ENCODE results near the gene JAG2. TPM values are rescaled to one million over a fixed set of nuclear protein-coding genes. Genes with fewer than 3 reads are reported as not detected.

Gene JAG2
- total RNA-seq, 2 experiments from 2014 or later: 0.66 to 1.3 TPM

DNA sequence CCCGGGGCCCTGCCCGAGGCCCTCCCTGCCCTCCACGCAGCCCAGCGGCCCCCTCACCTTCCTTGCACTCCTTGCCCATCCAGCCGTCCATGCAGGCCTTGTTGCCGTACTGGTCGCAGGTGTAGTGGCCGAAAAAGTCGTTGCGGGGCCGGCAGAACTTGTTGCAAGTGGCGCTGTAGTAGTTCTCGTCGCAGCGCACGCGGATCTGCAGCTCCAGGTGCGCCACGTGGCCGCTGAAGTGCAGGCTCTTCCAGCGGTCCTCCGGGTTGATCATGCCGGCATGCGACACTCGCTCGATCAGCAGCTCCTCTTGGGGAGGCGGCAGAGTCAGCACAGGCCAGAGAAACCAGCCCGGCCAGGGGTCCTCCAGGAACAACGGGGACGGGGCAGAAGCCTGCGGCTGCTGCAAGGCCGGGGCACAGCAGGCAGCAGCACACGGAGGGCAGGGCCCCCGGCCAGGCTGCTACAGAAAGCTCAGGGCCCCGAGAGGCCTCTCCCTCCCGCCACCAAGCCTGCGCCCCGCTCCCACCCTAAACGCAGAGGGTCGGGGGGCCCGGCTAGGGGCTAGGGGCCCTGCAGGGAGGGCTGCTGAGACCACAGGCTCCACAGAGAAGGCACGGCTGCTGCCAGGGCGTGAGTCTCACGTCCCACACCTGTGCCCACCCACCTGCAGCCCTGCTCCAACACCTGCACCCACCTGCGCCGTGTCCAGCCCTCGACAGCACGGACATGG, 12.7 kb downstream of the JAG2 start:
- CTCF ChIA-PET: no interaction called here
- H3K4me3 ChIP-seq (ENCODE audit: low read length): no peak overlapping the region
- Mint-ChIP-seq H3K27ac (no peak overlapping the region), H3K4me3 (no peak overlapping the region), H3K36me3 (ENCODE audit: low read depth) (no peaks in the 10 kb centered on the region), H3K9me3 (no peaks in the 10 kb centered on the region), H3K27me3 (no peaks in the 10 kb centered on the region), H3K4me1 (ENCODE audit: low read depth) (no peaks in the 10 kb centered on the region)
- TF ChIP-seq, protein P1, sequence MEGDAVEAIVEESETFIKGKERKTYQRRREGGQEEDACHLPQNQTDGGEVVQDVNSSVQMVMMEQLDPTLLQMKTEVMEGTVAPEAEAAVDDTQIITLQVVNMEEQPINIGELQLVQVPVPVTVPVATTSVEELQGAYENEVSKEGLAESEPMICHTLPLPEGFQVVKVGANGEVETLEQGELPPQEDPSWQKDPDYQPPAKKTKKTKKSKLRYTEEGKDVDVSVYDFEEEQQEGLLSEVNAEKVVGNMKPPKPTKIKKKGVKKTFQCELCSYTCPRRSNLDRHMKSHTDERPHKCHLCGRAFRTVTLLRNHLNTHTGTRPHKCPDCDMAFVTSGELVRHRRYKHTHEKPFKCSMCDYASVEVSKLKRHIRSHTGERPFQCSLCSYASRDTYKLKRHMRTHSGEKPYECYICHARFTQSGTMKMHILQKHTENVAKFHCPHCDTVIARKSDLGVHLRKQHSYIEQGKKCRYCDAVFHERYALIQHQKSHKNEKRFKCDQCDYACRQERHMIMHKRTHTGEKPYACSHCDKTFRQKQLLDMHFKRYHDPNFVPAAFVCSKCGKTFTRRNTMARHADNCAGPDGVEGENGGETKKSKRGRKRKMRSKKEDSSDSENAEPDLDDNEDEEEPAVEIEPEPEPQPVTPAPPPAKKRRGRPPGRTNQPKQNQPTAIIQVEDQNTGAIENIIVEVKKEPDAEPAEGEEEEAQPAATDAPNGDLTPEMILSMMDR (IDR thresholded peaks at IDR 0.05): no peak
- intact Hi-C loops (cut with DNase I, micrococcal nuclease): no loop called here
- H3K9me3 ChIP-seq (ENCODE audit: control insufficient read depth in 1 of 2, insufficient read depth in 1 of 2, low read length in 2 of 2): no peaks in the 10 kb centered on the region
- no peaks in the 10 kb centered on the region for H3K27me3 ChIP-seq (ENCODE audit: control insufficient read depth in 1 of 2, insufficient read depth in 2 of 2, low read length in 2 of 2)
- DNase-seq (no peak), ATAC-seq (ENCODE audit: poor library complexity) (no peak)
- POLR2A ChIA-PET: no interaction called here
- no peaks in the 10 kb centered on the region for H3K4me1 ChIP-seq (ENCODE audit: insufficient read depth, low read length)
- no peak overlapping the region for H3K27ac ChIP-seq (ENCODE audit: low read depth in 1 of 2, low read length in 2 of 2)
- H3K36me3 ChIP-seq (ENCODE audit: insufficient read depth, low read length): no peaks in the 10 kb centered on the region

DNA sequence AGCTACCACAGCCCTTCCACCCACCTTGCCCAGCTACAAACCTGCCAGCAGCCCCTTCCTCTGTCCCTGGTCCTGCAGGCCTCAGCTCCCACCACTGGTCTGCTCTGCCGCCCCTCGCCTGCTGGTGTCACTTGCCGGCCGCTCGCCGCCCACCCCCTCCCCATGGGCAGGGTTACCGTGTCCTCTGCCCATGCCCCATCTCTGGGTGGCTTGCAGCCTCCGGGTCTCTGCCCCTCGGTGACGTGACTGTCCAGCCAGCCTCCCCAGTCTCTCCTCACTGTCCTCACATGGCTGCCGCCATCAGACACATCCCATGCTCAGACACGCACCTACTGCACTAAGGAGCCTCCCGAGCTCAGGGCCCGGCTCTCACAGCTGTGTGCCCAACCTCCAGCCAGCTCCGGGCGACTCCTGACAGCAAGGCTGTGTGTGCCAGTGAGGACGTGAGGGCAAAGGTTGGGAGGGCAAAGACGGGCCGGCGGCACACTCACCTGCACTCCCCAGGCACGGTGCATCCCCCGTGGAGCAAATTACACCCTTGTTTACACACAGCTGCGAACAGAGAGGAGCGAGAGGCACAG, 13.4 kb downstream of the JAG2 start:
- intact Hi-C loops (cut with DNase I, micrococcal nuclease): no loop called here
- Histone ChIP-seq H3K27me3 (ENCODE audit: control insufficient read depth in 1 of 2, insufficient read depth in 2 of 2, low read length in 2 of 2) (no peaks in the 10 kb centered on the region), H3K27ac (ENCODE audit: low read depth in 1 of 2, low read length in 2 of 2) (no peak overlapping the region), H3K36me3 (ENCODE audit: insufficient read depth, low read length) (no peaks in the 10 kb centered on the region), H3K4me1 (ENCODE audit: insufficient read depth, low read length) (no peaks in the 10 kb centered on the region), H3K9me3 (ENCODE audit: control insufficient read depth in 1 of 2, insufficient read depth in 1 of 2, low read length in 2 of 2) (no peaks in the 10 kb centered on the region), H3K4me3 (ENCODE audit: low read length) (no peak overlapping the region)
- H3K9me3 Mint-ChIP-seq: no peaks in the 10 kb centered on the region
- POLR2A ChIA-PET: no interaction called here
- CTCF ChIA-PET: no interaction called here
- TF ChIP-seq, protein P1 (IDR thresholded peaks at IDR 0.05): no peak
- H3K36me3 Mint-ChIP-seq (ENCODE audit: low read depth): no peaks in the 10 kb centered on the region
- no peak overlapping the region for H3K27ac Mint-ChIP-seq
- H3K27me3 Mint-ChIP-seq: no peaks in the 10 kb centered on the region
- DNase-seq (no peak), ATAC-seq (ENCODE audit: poor library complexity) (no peak)
- H3K4me1 Mint-ChIP-seq (ENCODE audit: low read depth): no peaks in the 10 kb centered on the region
- no peak overlapping the region for H3K4me3 Mint-ChIP-seq

DNA sequence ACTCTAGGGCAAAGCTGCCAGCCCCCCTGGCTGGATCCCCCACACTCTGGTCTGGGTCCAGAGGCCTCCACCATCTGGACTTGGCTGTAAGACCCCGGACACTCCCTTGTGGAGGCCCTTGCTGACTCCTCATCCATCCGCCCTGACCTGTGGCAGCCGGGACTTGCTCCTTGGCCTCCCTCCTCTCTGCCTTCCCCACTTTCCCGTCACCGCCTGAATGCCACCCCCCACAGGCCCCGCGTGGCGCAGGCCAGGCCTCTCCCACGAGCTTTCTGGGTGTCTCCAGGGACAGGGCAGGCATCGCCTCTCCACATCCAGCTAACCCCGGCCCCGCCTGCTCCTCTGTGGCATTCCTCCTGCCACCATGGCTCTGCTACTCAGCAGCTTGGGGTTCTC, 14.1 kb downstream of the JAG2 start:
- intact Hi-C loops (cut with DNase I, micrococcal nuclease): no loop called here
- H3K27me3 Mint-ChIP-seq: no peaks in the 10 kb centered on the region
- Histone ChIP-seq H3K4me3 (ENCODE audit: low read length) (no peak overlapping the region), H3K9me3 (ENCODE audit: control insufficient read depth in 1 of 2, insufficient read depth in 1 of 2, low read length in 2 of 2) (no peaks in the 10 kb centered on the region), H3K27me3 (ENCODE audit: control insufficient read depth in 1 of 2, insufficient read depth in 2 of 2, low read length in 2 of 2) (no peaks in the 10 kb centered on the region), H3K27ac (ENCODE audit: low read depth in 1 of 2, low read length in 2 of 2) (no peak overlapping the region), H3K36me3 (ENCODE audit: insufficient read depth, low read length) (no peaks in the 10 kb centered on the region), H3K4me1 (ENCODE audit: insufficient read depth, low read length) (no peaks in the 10 kb centered on the region)
- DNase-seq (no peak), ATAC-seq (ENCODE audit: poor library complexity) (no peak)
- POLR2A ChIA-PET: no interaction called here
- no peak overlapping the region for H3K4me3 Mint-ChIP-seq
- H3K27ac Mint-ChIP-seq: no peak overlapping the region
- CTCF ChIA-PET: no interaction called here
- TF ChIP-seq, protein P1 (IDR thresholded peaks at IDR 0.05): no peak
- H3K36me3 Mint-ChIP-seq (ENCODE audit: low read depth): no peaks in the 10 kb centered on the region
- H3K4me1 Mint-ChIP-seq (ENCODE audit: low read depth): no peaks in the 10 kb centered on the region
- no peaks in the 10 kb centered on the region for H3K9me3 Mint-ChIP-seq

Data from CD4-positive, alpha-beta T cell (primary cell).